K562 (cell line): ENCODE results near the gene AKT2. TPM values are rescaled to one million over a fixed set of nuclear protein-coding genes. Genes with fewer than 3 reads are reported as not detected.

ENCODE experiments used
- ATAC-seq: fragments of 200-7000 bp; cut with Tn5 transposase; 3 replicates; pipeline ENCODE4 v1.9.1; 2020; ENCODE audit warnings: moderate library complexity
- BruUV-seq: library from RNA; stranded (reverse); fragments of 400-500 nt; replicated peaks from 2 replicates; lab custom pipeline; 2021; lab: Mats Ljungman, UMichigan
- CTCF ChIA-PET: fragments of 300-600 bp; formaldehyde crosslinking; extraction: SDS; loops from one replicate; lab custom pipeline; 2021; ENCODE audit warnings: low intra/inter-chr PET ratio; lab: Yijun Ruan, JAX
- POLR2A ChIA-PET: fragments of 300-600, 350-650 bp; sonication (Branson Sonifier 250); formaldehyde crosslinking; extraction: SDS; loops from one replicate; lab custom pipeline; 2021; ENCODE audit warnings: antibody characterized with exemption, inconsistent platforms; lab: Yijun Ruan, JAX
- DNase-seq, 4 experiments: peaks; one replicate each; pipeline versions ENCODE4 v3.0.0 to v3.0.0-alpha.2; 2011 to 2018; ENCODE audit warnings: low spot score in 3 of 4, mixed read lengths in 3 of 4; ENCODE audit errors: extremely low read depth in 1 of 4
- FAIRE-seq: peaks from 2 replicates; lab custom pipeline; 2011; peaks lifted over from hg19 to GRCh38; lab: Jason Lieb, UNC
- H2AFZ ChIP-seq: 2 replicates; pipeline ENCODE4 v1.6.0; 2011; ENCODE audit warnings: low read depth, low read length, control low read depth, inconsistent platforms
- H3K27ac ChIP-seq: fragments of 200-600 bp; 3 replicates; pipeline ENCODE4 v1.8.0; 2011; ENCODE audit warnings: low read depth, mild to moderate bottlenecking, control low read depth, inconsistent platforms, low read length, moderate library complexity, mixed read lengths; ENCODE audit errors: extremely low read depth
- H3K27me3 ChIP-seq, 2 experiments: fragments of 300-600 bp in 1 of 2; 2 replicates in 1 of 2; 3 replicates in 1 of 2; pipeline versions ENCODE4 v1.6.0 to v1.8.0; 2011; ENCODE audit warnings: inconsistent platforms in 2 of 2, low read length in 2 of 2, mild to moderate bottlenecking in 1 of 2, mixed read lengths in 1 of 2, moderate library complexity in 1 of 2; ENCODE audit not compliant: control insufficient read depth in 2 of 2, insufficient read depth in 2 of 2
- H3K36me3 ChIP-seq: fragments of 300-600 bp; 3 replicates; pipeline ENCODE4 v1.8.0; 2011; ENCODE audit warnings: mild to moderate bottlenecking, low read length, inconsistent platforms; ENCODE audit not compliant: control insufficient read depth, insufficient read depth
- H3K4me1 ChIP-seq, 2 experiments: fragments of 200-600 bp in 1 of 2; replicated peaks in 1 of 2; 2 replicates in 1 of 2; 3 replicates in 1 of 2; pipeline versions ENCODE4 v1.5.1 to v1.8.0; 2011; ENCODE audit warnings: inconsistent platforms in 2 of 2, low read length in 2 of 2, mild to moderate bottlenecking in 1 of 2, mixed read lengths in 1 of 2, moderate library complexity in 1 of 2; ENCODE audit not compliant: control insufficient read depth in 2 of 2, insufficient read depth in 2 of 2
- H3K4me2 ChIP-seq: 2 replicates; pipeline ENCODE4 v1.6.1; 2011; ENCODE audit warnings: low read length, control low read depth, inconsistent platforms, mixed read lengths; ENCODE audit not compliant: insufficient read depth
- H3K4me3 ChIP-seq: fragments of 200-600 bp; sonication (generic), shearing (Covaris generic); 2 replicates; pipeline ENCODE4 v1.5.1; 2016; ENCODE audit warnings: control low read depth, inconsistent platforms
- H3K79me2 ChIP-seq: fragments of 200-600 bp; 3 replicates; pipeline ENCODE4 v1.8.0; 2011; ENCODE audit warnings: low read length, inconsistent platforms; ENCODE audit not compliant: control insufficient read depth, insufficient read depth
- H3K9ac ChIP-seq, 2 experiments: 2 replicates each; pipeline versions ENCODE4 v1.6.0 to v1.6.1; 2011; ENCODE audit warnings: low read depth in 2 of 2, low read length in 2 of 2, control low read depth in 1 of 2, inconsistent platforms in 1 of 2, mild to moderate bottlenecking in 1 of 2, mixed read lengths in 1 of 2; ENCODE audit not compliant: insufficient read depth in 1 of 2
- H3K9me1 ChIP-seq: one replicate; pipeline ENCODE4 v1.6.0; 2011; ENCODE audit warnings: inconsistent platforms, mild to moderate bottlenecking, low read length, moderate library complexity; ENCODE audit not compliant: control insufficient read depth, insufficient read depth
- H3K9me3 ChIP-seq: replicated peaks from 2 replicates; pipeline ENCODE4 v1.5.1; 2011; ENCODE audit warnings: low read depth, low read length, inconsistent platforms; ENCODE audit not compliant: control insufficient read depth, insufficient read depth
- H4K20me1 ChIP-seq: replicated peaks from 2 replicates; pipeline ENCODE4 v1.6.1; 2011; ENCODE audit warnings: low read length, inconsistent platforms, mixed read lengths; ENCODE audit not compliant: control insufficient read depth, insufficient read depth
- MCM3 ChIP-seq: fragments of 450-650 bp; IDR thresholded peaks from 2 replicates; pipeline ENCODE4 v1.6.1; 2016
- RFX1 ChIP-seq: fragments of 450-650 bp; IDR thresholded peaks from 2 replicates; pipeline ENCODE4 v1.6.1; 2016; ENCODE audit warnings: mild to moderate bottlenecking, moderate library complexity
- TFAM ChIP-seq: fragments of 250-450 bp; sonication (Bioruptor Pico); conservative IDR thresholded peaks from 2 replicates; pipeline ENCODE4 v1.5.0; 2021; ENCODE audit warnings: mild to moderate bottlenecking, moderate library complexity
- WGBS: fragments of 100-300 bp; shearing (Covaris generic); methylation state at CpG from one replicate; pipeline ENCODE4 v1.1.6; 2016; ENCODE audit warnings: low coverage, mixed read lengths; ENCODE audit not compliant: insufficient coverage; ENCODE audit errors: missing lambda C conversion rate; 5-methylcytosine and 5-hydroxymethylcytosine counted together
- in situ Hi-C: fragments of 300-500 bp; cut with MboI; formaldehyde crosslinking; loops from 4 replicates; pipeline ENCODE4 v1.15.0; 2018; ENCODE audit warnings: inconsistent platforms, mixed read lengths
- intact Hi-C: fragments of 100-400 bp; cut with micrococcal nuclease; formaldehyde crosslinking; loops from 2 replicates; pipeline ENCODE4 v1.14.2; 2022
- polyA plus RNA-seq, 8 experiments: library from polyadenylated mRNA; depleted of rRNA in 4 of 8; stranded (reverse) in 5 of 8; unstranded in 3 of 8; fragments of >200 nt; fragmentation: Nextera tagmentation in 2 of 8; fragmentation: Illumina TruSeq in 1 of 8; extraction: Ambion mirVana in 2 of 8; extraction: Trizol in 1 of 8; gene quantifications; 2 replicates each; pipeline versions ENCODE4 v1.2.1 to v1.2.3, GENCODE V29; 2011 to 2014; ENCODE audit warnings: inconsistent platforms in 1 of 8, missing spikeins in 1 of 8
- total RNA-seq, 7 experiments: library from RNA; depleted of rRNA in 6 of 7; stranded (reverse); fragments of >200 nt in 6 of 7; fragmentation: Illumina TruSeq in 2 of 7; extraction: Trizol in 2 of 7; gene quantifications; 2 replicates each; pipeline versions ENCODE4 v1.2.1 to v1.2.3, GENCODE V29; 2011 to 2021; ENCODE audit warnings: low replicate concordance in 1 of 7
- TF ChIP-seq, protein P1 (sequence below), 2 experiments: fragments of 450-650 bp in 1 of 2; sonication (generic) in 1 of 2; formaldehyde crosslinking in 1 of 2; IDR thresholded peaks; 2 replicates each; pipeline versions ENCODE4 v1.7.1 to v1.9.0; 2016 to 2022; ENCODE audit warnings: inconsistent platforms in 1 of 2, mild to moderate bottlenecking in 1 of 2, missing genetic modification reagents in 1 of 2
- TF ChIP-seq, protein P2 (sequence below): IDR thresholded peaks from 2 replicates; pipeline ENCODE4 v1.6.1; 2011; ENCODE audit not compliant: insufficient read length; ENCODE audit errors: extremely low read depth
- TF ChIP-seq, protein P3 (sequence below): fragments of 250-450 bp; sonication (Bioruptor Pico); IDR thresholded peaks from 2 replicates; pipeline ENCODE4 v1.5.0; 2021

Gene AKT2
- total and polyA plus RNA-seq, 9 of the 15 experiments (the other 6 are each of a cell fraction or from before 2014, with no cell fraction given): 1.1 to 132 (median 67.7) TPM

DNA sequence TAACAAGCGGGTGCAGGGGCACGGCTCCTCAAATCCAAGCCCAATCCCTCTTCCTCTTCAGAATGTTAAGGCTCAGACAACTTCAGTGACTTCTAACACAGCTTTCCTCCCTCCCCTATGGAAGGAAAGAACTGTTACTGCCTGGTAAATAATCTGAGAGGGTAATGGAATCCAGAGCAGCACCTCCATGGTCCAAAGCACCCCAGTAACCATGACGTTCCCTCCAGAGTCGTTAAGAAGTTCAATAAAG lies 969 bp downstream of the AKT2 start:
- H3K9me3 ChIP-seq: no peaks in the 10 kb centered on the region
- peak overlapping the region; percentile 94 for H3K27ac ChIP-seq
- WGBS: 0% methylated on average over 4 of the region's 4 CpGs
- no peak for TF ChIP-seq RFX1
- TF ChIP-seq MCM3: no peak
- TF ChIP-seq, protein P1, sequence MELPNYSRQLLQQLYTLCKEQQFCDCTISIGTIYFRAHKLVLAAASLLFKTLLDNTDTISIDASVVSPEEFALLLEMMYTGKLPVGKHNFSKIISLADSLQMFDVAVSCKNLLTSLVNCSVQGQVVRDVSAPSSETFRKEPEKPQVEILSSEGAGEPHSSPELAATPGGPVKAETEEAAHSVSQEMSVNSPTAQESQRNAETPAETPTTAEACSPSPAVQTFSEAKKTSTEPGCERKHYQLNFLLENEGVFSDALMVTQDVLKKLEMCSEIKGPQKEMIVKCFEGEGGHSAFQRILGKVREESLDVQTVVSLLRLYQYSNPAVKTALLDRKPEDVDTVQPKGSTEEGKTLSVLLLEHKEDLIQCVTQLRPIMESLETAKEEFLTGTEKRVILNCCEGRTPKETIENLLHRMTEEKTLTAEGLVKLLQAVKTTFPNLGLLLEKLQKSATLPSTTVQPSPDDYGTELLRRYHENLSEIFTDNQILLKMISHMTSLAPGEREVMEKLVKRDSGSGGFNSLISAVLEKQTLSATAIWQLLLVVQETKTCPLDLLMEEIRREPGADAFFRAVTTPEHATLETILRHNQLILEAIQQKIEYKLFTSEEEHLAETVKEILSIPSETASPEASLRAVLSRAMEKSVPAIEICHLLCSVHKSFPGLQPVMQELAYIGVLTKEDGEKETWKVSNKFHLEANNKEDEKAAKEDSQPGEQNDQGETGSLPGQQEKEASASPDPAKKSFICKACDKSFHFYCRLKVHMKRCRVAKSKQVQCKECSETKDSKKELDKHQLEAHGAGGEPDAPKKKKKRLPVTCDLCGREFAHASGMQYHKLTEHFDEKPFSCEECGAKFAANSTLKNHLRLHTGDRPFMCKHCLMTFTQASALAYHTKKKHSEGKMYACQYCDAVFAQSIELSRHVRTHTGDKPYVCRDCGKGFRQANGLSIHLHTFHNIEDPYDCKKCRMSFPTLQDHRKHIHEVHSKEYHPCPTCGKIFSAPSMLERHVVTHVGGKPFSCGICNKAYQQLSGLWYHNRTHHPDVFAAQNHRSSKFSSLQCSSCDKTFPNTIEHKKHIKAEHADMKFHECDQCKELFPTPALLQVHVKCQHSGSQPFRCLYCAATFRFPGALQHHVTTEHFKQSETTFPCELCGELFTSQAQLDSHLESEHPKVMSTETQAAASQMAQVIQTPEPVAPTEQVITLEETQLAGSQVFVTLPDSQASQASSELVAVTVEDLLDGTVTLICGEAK (IDR thresholded peaks at IDR 0.05): 0 out of 2 replicates have a peak, but pooled peaks have one; percentile 58
- TF ChIP-seq, protein P1 (CRISPR knock-in tag; IDR thresholded peaks at IDR 0.05): no peak
- no peak for TF ChIP-seq TFAM (CRISPR knock-in tag)
- TF ChIP-seq, protein P2, sequence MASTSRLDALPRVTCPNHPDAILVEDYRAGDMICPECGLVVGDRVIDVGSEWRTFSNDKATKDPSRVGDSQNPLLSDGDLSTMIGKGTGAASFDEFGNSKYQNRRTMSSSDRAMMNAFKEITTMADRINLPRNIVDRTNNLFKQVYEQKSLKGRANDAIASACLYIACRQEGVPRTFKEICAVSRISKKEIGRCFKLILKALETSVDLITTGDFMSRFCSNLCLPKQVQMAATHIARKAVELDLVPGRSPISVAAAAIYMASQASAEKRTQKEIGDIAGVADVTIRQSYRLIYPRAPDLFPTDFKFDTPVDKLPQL: no peak
- TF ChIP-seq, protein P3, sequence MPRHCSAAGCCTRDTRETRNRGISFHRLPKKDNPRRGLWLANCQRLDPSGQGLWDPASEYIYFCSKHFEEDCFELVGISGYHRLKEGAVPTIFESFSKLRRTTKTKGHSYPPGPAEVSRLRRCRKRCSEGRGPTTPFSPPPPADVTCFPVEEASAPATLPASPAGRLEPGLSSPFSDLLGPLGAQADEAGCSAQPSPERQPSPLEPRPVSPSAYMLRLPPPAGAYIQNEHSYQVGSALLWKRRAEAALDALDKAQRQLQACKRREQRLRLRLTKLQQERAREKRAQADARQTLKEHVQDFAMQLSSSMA: no peak
- H3K9me1 ChIP-seq: no peaks in the 10 kb centered on the region
- ChIA-PET CTCF (no interaction called here), POLR2A (interaction anchor here (0.6 to 2.7 kb wide), 4 partner anchors 10 to 337 kb away, joined by 3 to 14 read pairs (median 4); no protein-coding TSS in a partner anchor)
- intact Hi-C loops (no loop called here), in situ Hi-C loops (no loop called here)
- peaks cover 41% of the 10 kb centered on the region in 2 experiments for H3K4me1 ChIP-seq
- peak overlapping the region; percentile 91 to 94 for H3K9ac ChIP-seq
- peaks cover 40% of the 10 kb centered on the region for H3K36me3 ChIP-seq
- H4K20me1 ChIP-seq: no peaks in the 10 kb centered on the region; the same call in 1 of the 2 replicates
- BruUV-seq: TSS peak; percentile 70
- H3K4me2 ChIP-seq: peak overlapping the region; percentile 99
- no peak for DNase-seq
- no peaks in the 10 kb centered on the region for H3K27me3 ChIP-seq
- FAIRE-seq: no peak
- no peak for ATAC-seq
- H3K4me3 ChIP-seq: peak overlapping the region; percentile 83
- H3K79me2 ChIP-seq: peaks cover 59% of the 10 kb centered on the region
- peak overlapping the region; percentile 67 for H2AFZ ChIP-seq
